K562 (cell line): ENCODE measurements around the gene UBR4. TPM values are rescaled to one million over a fixed set of nuclear protein-coding genes. Genes with fewer than 3 reads are reported as not detected.

ENCODE experiments used
- ARNT ChIP-seq, 2 experiments: fragments of 450-650 bp; IDR thresholded peaks; 2 replicates each; pipeline ENCODE4 v1.6.1; 2016; ENCODE audit warnings: mild to moderate bottlenecking in 1 of 2
- CBX1 ChIP-seq: sonication (generic); IDR thresholded peaks from 2 replicates; pipeline ENCODE4 v1.6.1; 2016; ENCODE audit warnings: antibody characterized with exemption, low read depth, mild to moderate bottlenecking
- CC2D1A ChIP-seq: fragments of 450-650 bp; IDR thresholded peaks from 2 replicates; pipeline ENCODE4 v1.6.1; 2017; ENCODE audit warnings: mild to moderate bottlenecking
- CREB1 ChIP-seq, 2 experiments: sonication (generic) in 1 of 2; formaldehyde crosslinking in 1 of 2; IDR thresholded peaks; 2 replicates each; pipeline versions ENCODE4 v1.6.1 to v1.8.0; 2012 to 2022; ENCODE audit warnings: inconsistent platforms in 1 of 2, mild to moderate bottlenecking in 1 of 2, missing genetic modification reagents in 1 of 2, moderate library complexity in 1 of 2
- ELK3 ChIP-seq: fragments of 450-650 bp; formaldehyde crosslinking; IDR thresholded peaks from 2 replicates; pipeline ENCODE4 v1.4.0; 2020; ENCODE audit warnings: mild to moderate bottlenecking
- GATAD2B ChIP-seq: fragments of 450-650 bp; IDR thresholded peaks from 2 replicates; pipeline ENCODE4 v1.6.1; 2017; ENCODE audit warnings: mild to moderate bottlenecking, borderline replicate concordance
- HLTF ChIP-seq: fragments of 450-650 bp; IDR thresholded peaks from 2 replicates; pipeline ENCODE4 v1.6.1; 2016
- MYC ChIP-seq, 2 experiments: fragments of 250-450 bp in 1 of 2; sonication (Bioruptor Pico) in 1 of 2; IDR thresholded peaks; 2 replicates each; pipeline versions ENCODE4 v1.5.1 to v1.6.1; 2012 to 2021; ENCODE audit warnings: low read depth in 2 of 2, borderline replicate concordance in 1 of 2, improper control_type of control experiment in 1 of 2, low read length in 1 of 2, mild to moderate bottlenecking in 1 of 2, moderate library complexity in 1 of 2
- POLR2H ChIP-seq: IDR thresholded peaks from 2 replicates; pipeline ENCODE4 v1.6.1; 2016; ENCODE audit warnings: missing genetic modification characterization, low read depth, mild to moderate bottlenecking, control low read depth, missing compliant biosample characterization, moderate library complexity
- RFX7 ChIP-seq: fragments of 250-450 bp; sonication (Bioruptor Pico); IDR thresholded peaks from 2 replicates; pipeline ENCODE4 v1.5.1; 2021; ENCODE audit warnings: mild to moderate bottlenecking
- SETDB1 ChIP-seq: IDR thresholded peaks from one replicate; pipeline ENCODE4 v1.6.1; 2012; ENCODE audit warnings: low read length, control low read depth, inconsistent platforms
- TRIM25 ChIP-seq: fragments of 450-650 bp; IDR thresholded peaks from 2 replicates; pipeline ENCODE4 v1.7.0; 2016; ENCODE audit warnings: borderline replicate concordance
- TSC22D4 ChIP-seq: fragments of 450-650 bp; IDR thresholded peaks from 2 replicates; pipeline ENCODE4 v1.6.1; 2016; ENCODE audit warnings: missing genetic modification characterization, missing biosample characterization, control low read depth
- VEZF1 ChIP-seq: fragments of 200-800 bp; sonication (Bioruptor generic); IDR thresholded peaks from 2 replicates; pipeline ENCODE4 v1.6.1; 2017; ENCODE audit warnings: missing genetic modification characterization, missing compliant biosample characterization
- ZBTB49 ChIP-seq: sonication (generic); formaldehyde crosslinking; IDR thresholded peaks from 2 replicates; pipeline ENCODE4 v1.8.0; 2022; ENCODE audit warnings: missing genetic modification reagents, mild to moderate bottlenecking, borderline replicate concordance
- ZNF212 ChIP-seq: fragments of 450-650 bp; formaldehyde crosslinking; IDR thresholded peaks from 2 replicates; pipeline ENCODE4 v1.4.0; 2020; ENCODE audit warnings: mild to moderate bottlenecking
- ZNF354B ChIP-seq: fragments of 250-450 bp; sonication (Bioruptor Pico); IDR thresholded peaks from 2 replicates; pipeline ENCODE4 v1.4.0; 2020
- ZNF384 ChIP-seq: IDR thresholded peaks from 2 replicates; pipeline ENCODE4 v1.6.1; 2012; ENCODE audit warnings: low read depth, low read length, improper control_type of control experiment
- ZNF655 ChIP-seq: fragments of 250-450 bp; sonication (Bioruptor Pico); IDR thresholded peaks from 2 replicates; pipeline ENCODE4 v1.5.0; 2021
- ZNF780A ChIP-seq: fragments of 250-450 bp; sonication (Bioruptor Pico); IDR thresholded peaks from 2 replicates; pipeline ENCODE4 v1.5.0; 2021; ENCODE audit warnings: mild to moderate bottlenecking
- polyA plus RNA-seq, 8 experiments: library from polyadenylated mRNA; depleted of rRNA in 4 of 8; stranded (reverse) in 5 of 8; unstranded in 3 of 8; fragments of >200 nt; fragmentation: Nextera tagmentation in 2 of 8; fragmentation: Illumina TruSeq in 1 of 8; extraction: Ambion mirVana in 2 of 8; extraction: Trizol in 1 of 8; gene quantifications; 2 replicates each; pipeline versions ENCODE4 v1.2.1 to v1.2.3, GENCODE V29; 2011 to 2014; ENCODE audit warnings: inconsistent platforms in 1 of 8, missing spikeins in 1 of 8
- total RNA-seq, 7 experiments: library from RNA; depleted of rRNA in 6 of 7; stranded (reverse); fragments of >200 nt in 6 of 7; fragmentation: Illumina TruSeq in 2 of 7; extraction: Trizol in 2 of 7; gene quantifications; 2 replicates each; pipeline versions ENCODE4 v1.2.1 to v1.2.3, GENCODE V29; 2011 to 2021; ENCODE audit warnings: low replicate concordance in 1 of 7

Gene UBR4
- total and polyA plus RNA-seq, 9 of the 15 experiments (the other 6 are each of a cell fraction or from before 2014, with no cell fraction given) = 55.4 to 277 (median 123) TPM

GRCh38 chr1:19209990-19210771 is at the start of gene UBR4 (continued):
- no peak; the same call in 1 of the 2 replicates for TF ChIP-seq ZBTB49 (CRISPR knock-in tag)
- peak; percentile 100 for TF ChIP-seq CREB1 (IDR thresholded peaks at IDR 0.05)
- TF ChIP-seq CREB1 (CRISPR knock-in tag; IDR thresholded peaks at IDR 0.05) = peak; percentile 100
- TF ChIP-seq GATAD2B = no peak
- TF ChIP-seq ZNF354B = no peak
- TF ChIP-seq TRIM25 = no peak
- TF ChIP-seq ELK3 (CRISPR knock-in tag) = no peak
- TF ChIP-seq CC2D1A = no peak
- no peak for TF ChIP-seq TSC22D4
- TF ChIP-seq RFX7 (CRISPR knock-in tag) = no peak
- peak; percentile 94 for TF ChIP-seq MYC (IDR thresholded peaks at IDR 0.05; ENCODE audit: low read depth, low read length)
- TF ChIP-seq MYC (CRISPR knock-in tag; IDR thresholded peaks at IDR 0.05; ENCODE audit: borderline replicate concordance, low read depth) = peak; percentile 71; the same call in 1 of the 2 replicates
- TF ChIP-seq ZNF384 = no peak; the same call in 1 of the 2 replicates
- no peak for TF ChIP-seq ZNF655
- TF ChIP-seq POLR2H (tag) = peak; percentile 91
- TF ChIP-seq ZNF212 (CRISPR knock-in tag) = 0 out of 2 replicates have a peak, but pooled peaks have one; percentile 45
- peak in 1 of 2 experiments; percentile 17; a peak in 1 of 4 replicates for TF ChIP-seq ARNT (IDR thresholded peaks at IDR 0.05)
- no peak for TF ChIP-seq ZNF780A (CRISPR knock-in tag)
- peak; percentile 40; the same call in 1 of the 2 replicates for TF ChIP-seq HLTF
- no peak for TF ChIP-seq SETDB1
- TF ChIP-seq VEZF1 (CRISPR knock-in tag) = peak; percentile 91
- TF ChIP-seq CBX1 = peak; percentile 47; the same call in 1 of the 2 replicates
